HG02970 (cell line): ENCODE data around the gene ATXN2.
"Not testable (repeated sequence)": the region's sequence is repeated elsewhere in the genome, so short reads cannot be mapped to it uniquely, and the experiment has no call there.

Experiments
- ATAC-seq: cut with Tn5 transposase; IDR thresholded peaks from one replicate; pipeline ENCODE4 v1.9.1; 2021; ENCODE audit warnings: mild to moderate bottlenecking, moderate library complexity, moderate number of reproducible peaks; ENCODE audit not compliant: unreplicated experiment, low FRiP score

Gene ATXN2

DNA sequence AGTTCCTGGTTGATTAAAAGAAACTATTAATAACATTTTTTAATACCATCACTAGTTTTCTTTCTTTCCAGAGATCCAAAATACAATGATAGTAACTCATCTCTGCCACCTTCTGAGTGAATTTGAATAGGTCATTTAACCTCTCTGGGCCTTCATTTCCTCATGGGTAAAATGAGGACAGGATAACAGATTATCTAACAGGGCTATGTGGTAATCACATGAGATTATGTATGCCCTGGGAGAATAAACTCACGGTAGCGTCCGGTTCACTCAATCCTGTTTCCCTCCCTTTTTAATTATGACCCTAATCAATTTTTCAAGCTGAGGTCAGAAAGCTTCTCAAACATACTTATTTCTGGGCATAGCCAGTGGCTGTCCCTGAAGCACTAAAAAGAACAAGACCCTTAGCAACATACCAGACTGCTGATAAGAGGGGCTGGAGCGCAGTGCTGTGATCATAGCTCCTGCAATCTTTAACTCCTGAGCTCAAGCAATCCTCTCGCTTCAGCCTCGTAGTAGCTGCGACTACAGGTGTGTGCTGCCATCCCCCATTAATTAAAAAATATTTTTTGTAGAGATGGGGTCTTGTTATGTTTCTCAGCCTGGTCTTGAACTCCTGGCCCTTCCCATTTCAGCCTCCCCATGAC is 24.2 kb downstream of the ATXN2 start:
- ATAC-seq = no peak

DNA sequence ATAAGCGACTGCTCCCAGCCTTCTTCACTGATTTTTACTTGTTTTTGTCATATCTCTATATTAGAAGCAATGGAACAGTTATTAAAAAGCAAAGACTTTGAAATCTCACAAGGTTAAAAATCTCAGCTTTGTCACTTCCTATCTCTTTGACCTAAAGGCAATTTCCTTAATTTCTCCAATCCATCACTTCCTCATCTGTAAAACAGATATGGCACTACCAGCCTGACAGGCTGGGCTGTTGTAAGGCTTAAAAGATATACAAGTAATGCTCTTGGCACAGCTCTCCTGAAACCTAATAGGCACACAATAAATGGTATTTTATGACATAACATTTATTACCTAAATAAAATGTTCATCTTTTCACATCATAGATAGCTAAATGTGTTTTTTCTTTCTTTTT is 25.6 kb downstream of the ATXN2 start:
- ATAC-seq = no peak

GRCh38 chr12:111570084-111570961 is 28.8 kb downstream of the ATXN2 start:
- ATAC-seq = no peak

GRCh38 chr12:111569363-111570083 is 29.6 kb downstream of the ATXN2 start:
- ATAC-seq = no peak

DNA sequence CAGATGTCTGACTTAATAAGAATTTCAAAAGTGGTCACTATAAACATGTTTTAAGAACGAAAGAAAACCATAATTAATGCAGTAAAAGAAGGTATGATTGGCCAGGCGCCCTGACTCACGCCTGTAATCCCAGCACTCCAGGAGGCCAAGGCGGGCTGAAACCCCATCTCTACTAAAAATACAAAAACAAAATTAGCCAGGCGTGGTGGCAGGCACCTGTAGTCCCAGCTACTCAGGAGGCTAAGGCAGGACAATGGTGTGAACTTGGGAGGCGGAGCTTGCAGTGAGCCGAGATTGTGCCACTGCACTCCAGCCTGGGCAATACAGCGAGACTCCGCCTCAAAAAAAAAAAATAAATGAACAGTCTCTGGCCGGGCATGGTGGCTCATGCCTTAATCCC is 38.3 kb downstream of the ATXN2 start:
- not testable (repeated sequence) for ATAC-seq

DNA sequence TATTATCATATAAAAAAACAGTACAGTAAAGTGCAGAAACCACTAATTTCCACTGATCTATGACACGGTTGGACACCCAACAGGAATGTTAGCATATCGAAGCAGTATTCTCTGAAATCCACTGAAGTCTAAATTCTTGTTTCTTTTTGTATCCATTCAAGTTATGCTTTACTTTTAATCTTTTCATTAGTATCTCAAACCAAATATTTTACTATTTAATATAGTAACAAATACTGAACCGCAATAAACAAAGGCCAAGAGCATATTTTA is 41.1 kb downstream of the ATXN2 start:
- no peak for ATAC-seq

DNA sequence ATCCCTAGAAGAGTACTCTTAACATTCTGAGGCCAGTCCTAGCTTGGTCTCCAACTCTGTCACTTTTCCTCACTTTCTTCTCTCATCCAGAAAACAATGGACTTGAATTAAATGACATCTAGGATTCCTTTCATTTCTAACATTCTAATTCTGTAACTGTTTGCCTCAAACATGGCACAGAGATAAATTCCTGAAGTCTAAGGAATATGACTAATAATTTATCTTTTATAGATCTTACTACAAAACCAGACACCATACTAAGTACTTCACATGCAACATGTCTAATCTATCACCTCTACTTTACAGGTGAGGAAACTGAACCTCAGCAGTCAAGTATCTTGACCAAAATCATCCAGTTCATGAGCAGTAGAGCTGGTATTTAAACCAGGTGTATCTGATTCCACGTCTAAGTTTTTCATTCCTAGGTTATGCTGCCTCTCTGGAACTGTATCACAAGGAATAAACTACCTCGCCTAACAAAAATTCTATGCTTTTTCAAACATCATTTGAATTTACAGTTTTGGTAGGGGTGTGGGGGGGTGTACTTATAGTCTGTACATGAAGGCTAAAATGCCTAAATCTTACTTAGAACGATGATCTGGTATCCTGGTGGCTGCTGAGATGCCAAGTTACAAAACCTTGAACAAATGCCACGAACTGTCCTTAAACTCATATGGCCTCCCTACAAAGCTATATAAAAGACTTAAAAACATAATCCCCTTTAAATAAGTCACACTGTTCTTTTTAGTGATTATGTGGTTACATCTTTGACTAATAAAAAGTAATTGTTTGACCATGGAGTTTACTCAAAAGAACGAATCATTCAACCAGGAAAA is 41.6 kb downstream of the ATXN2 start:
- ATAC-seq = no peak

GRCh38 chr12:111556676-111557075 is 42.4 kb downstream of the ATXN2 start:
- ATAC-seq = no peak

- ATAC-seq = not testable (repeated sequence)
Measured at GRCh38 chr12:111555313-111555712, 43.8 kb downstream of the ATXN2 start.

DNA sequence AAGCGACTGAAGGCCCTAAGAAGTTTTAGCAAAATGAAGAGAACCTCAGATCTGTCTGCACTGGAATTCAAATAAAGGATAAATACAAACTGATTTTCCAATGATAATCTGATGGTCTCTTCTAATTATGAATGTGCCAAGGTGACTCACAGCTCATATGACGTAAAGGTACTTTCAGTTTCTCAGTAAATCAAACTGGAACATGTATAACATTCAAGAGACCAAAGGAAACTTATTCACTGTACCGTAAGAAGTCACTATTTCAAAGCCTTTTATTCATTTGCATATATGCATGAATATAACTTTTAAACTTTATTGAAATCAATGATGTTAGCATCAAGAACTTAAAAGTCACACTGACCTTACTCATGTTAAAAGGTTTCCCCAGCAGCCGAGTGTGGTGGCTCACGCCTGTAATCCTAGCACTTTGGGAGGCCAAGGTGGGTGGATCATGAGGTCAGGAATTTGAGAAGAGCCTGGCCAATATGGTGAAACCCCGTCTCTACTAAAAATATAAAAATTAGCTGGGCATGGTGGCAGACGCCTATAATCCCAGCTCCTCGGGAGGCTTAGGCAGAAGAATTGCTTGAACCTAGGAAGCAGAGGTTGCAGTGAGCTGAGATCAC is 52.2 kb downstream of the ATXN2 start:
- ATAC-seq = no peak

DNA sequence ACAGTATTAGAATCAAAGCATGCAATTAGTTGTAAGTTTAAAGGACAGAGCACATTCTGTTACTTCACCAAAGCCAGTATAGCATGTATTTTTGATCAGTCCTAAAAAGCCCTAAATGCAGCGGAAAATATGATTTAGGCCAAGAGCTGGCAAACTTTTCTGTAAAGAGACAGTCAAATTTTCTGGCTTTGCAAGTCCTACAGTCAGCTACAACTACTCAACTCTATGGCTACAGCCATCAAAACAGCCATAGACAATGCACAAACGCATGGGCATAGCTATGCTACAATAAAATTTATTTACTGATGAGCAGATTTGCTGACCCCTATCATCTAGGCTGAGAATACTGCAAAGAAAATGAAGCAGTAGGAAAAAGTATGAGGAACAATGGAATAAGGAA is 52.9 kb downstream of the ATXN2 start:
- ATAC-seq = no peak

- ATAC-seq = no peak
Measured at GRCh38 chr12:111544032-111544431, 55.1 kb downstream of the ATXN2 start.

DNA sequence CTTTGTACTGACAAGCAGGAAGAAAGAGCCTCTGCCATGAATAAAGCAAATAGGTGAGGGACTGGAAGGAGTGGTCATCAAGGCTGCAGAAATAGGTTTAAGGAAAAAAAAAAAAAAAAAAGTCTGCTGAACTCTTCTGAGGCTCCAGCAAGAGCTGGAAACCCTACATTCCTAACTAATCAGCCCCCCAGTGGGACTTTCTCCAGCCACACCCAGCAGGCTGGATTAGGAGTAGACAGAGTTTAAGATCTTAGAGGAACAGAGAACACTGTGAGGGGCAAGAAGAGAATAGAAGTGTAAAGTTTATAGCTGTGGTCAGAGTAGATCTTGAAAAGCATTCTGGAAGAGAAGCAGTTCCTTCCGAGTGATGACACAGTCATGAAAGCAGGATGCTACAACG is 66.4 kb downstream of the ATXN2 start:
- ATAC-seq = no peak

GRCh38 chr12:111529424-111530368 is 69.4 kb downstream of the ATXN2 start:
- ATAC-seq = no peak

GRCh38 chr12:111523587-111524167 is 75.4 kb downstream of the ATXN2 start:
- no peak for ATAC-seq

- ATAC-seq = no peak
Measured at GRCh38 chr12:111521801-111522200, 77.3 kb downstream of the ATXN2 start.

GRCh38 chr12:111519937-111520336 is 79.2 kb downstream of the ATXN2 start:
- ATAC-seq = no peak

DNA sequence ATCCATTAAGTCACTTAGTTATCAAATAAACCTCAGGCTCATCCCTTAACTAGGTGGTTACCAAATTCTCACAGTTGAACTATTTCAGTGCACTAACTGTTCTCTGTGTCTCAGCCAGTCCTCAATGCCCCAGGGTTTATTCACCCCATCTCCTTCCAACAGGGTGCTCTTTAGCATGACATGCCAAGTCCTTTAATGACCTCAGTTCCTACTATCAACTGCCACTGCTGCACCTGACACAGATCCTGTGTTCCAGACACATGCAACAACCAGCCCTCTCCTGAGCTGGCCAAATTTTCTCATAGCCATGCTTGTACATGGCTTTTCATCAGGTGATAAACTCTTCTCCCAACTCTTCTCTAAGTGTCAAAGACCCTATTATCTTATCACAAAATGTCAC is 80.0 kb downstream of the ATXN2 start:
- no peak for ATAC-seq

DNA sequence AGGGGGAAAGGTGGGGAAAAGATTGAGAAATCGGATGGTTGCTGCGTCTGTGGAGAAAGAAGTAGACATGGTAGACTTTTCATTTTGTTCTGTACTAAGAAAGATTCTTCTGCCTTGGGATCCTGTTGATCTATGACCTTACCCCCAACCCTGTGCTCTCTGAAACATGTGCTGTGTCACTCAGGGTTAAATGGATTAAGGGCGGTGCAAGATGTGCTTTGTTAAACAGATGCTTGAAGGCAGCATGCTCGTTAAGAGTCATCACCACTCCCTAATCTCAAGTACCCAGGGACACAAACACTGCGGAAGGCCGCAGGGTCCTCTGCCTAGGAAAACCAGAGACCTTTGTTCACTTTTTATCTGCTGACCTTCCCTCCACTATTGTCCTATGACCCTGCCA is 91.4 kb downstream of the ATXN2 start:
- ATAC-seq = not testable (repeated sequence)
